NOMO-1 (cell line): ENCODE results near the gene LRIG1.
A peak's percentile ranks its signal among the peaks of the same experiment; 100 is the strongest.

Experiments
- DNase-seq, 2 experiments: peaks; one replicate each; lab custom pipeline; 2025; ENCODE audit not compliant: unreplicated experiment in 2 of 2; lab: John Stamatoyannopoulos, UW

Gene LRIG1

GRCh38 chr3:66490984-66491383, 9.8 kb downstream of the LRIG1 start:
- DNase-seq: no peak

GRCh38 chr3:66490214-66490613, 10.6 kb downstream of the LRIG1 start:
- DNase-seq: peak in 1 of 2 experiments; percentile 28

DNA sequence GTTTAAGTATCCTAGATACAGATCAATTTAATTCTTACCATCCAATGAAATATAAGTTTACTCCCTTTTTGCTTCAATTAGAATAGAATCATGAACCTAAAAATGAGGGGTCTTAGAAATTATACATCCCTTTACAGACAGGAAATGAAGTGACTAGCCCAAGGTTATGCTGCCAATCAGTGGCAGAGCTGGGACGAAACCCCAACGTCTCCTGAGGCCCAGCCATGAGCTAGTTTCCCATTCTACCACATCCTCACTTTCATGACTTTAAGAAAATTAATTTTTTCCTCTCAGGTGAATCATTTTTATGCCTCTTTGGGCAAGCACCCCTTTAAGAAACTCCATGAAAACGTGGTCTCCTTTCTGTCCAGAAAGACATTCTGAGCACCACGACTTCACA, 11.2 kb downstream of the LRIG1 start:
- no peak for DNase-seq

- DNase-seq: no peak
These were observed 11.7 kb downstream of the LRIG1 start for GRCh38 chr3:66489115-66489514.

GRCh38 chr3:66488492-66488891, 12.3 kb downstream of the LRIG1 start:
- peak in 1 of 2 experiments; percentile 5 for DNase-seq

DNA sequence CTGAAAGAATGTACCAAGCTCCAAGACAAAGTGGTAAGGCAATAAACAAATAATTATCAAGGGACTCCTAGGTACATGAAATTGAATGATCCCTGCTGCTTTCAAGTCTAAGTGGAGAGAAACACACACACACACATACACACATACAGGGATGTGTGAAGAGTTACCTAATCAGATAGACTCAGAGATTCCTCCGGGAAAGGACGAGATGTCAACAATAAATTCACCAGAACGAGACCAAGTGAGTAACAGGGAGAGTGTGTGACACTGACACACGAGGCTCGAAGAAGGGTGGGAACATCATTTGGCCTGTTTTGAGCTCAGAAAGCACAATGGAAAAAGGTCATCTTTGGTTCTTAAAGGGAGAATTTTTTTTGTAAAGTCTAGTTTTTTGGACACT, 13.4 kb downstream of the LRIG1 start:
- DNase-seq: no peak

DNA sequence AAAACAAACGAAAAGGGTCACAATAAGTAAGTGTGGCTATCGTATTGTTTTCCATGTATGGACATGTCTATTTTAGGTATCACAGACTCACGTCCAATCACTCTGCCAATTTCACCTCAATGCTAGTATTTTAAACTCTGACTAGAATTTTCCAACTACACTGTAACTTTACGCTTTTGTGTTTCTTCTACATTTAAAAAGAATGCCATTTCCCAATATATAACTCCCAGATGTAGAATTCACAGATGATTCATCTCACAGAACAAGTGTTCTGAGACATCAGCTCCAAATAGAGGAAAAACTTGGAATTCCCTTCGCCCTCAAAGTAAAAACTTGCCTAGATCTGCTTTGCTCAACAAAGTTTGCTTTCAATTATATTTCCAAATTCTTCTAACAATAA, 14.2 kb downstream of the LRIG1 start:
- no peak for DNase-seq

- DNase-seq: no peak
These were observed 14.6 kb downstream of the LRIG1 start for GRCh38 chr3:66486202-66486601.

- DNase-seq: no peak
These were observed 15.4 kb downstream of the LRIG1 start for GRCh38 chr3:66485291-66485968.

DNA sequence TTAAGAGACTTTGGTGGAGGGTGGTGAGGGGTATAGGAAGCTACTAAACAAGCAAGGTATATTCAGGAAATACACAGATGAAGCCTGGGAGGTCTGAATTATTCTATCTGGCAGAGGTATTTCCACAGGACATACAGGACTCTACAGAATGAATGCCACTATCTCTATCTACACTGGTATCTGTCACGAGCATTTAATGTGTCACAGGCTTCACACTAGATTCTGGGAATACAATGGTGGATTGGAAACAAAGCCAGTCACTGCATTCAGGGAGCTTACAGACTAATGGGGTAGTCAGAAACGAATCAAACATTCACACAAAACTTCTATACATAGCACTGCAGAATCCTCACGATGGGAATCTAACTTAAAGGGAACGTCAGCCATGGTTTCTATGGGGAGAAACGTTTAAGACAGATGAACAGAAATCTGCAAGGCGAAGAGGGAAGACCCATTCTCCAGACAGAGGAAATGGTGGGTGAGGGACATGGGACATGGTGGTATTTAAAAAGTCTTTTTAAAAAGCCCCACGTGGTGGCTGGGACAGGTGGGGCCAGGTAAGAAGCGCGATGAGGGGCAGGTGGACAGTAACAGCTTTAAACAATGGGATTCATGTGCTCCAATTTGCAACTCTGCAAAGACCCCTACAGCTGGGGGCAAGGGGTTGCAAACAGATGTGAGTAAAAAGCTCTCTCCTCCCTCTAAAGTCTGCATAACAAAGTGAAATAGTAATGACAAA, 16.5 kb downstream of the LRIG1 start:
- no peak for DNase-seq

- DNase-seq: no peak
These were observed 17.4 kb downstream of the LRIG1 start for GRCh38 chr3:66483409-66483906.

- DNase-seq: no peak
These were observed 17.8 kb downstream of the LRIG1 start for GRCh38 chr3:66483006-66483405.

- no peak for DNase-seq
These were observed 18.8 kb downstream of the LRIG1 start for GRCh38 chr3:66482018-66482404.

DNA sequence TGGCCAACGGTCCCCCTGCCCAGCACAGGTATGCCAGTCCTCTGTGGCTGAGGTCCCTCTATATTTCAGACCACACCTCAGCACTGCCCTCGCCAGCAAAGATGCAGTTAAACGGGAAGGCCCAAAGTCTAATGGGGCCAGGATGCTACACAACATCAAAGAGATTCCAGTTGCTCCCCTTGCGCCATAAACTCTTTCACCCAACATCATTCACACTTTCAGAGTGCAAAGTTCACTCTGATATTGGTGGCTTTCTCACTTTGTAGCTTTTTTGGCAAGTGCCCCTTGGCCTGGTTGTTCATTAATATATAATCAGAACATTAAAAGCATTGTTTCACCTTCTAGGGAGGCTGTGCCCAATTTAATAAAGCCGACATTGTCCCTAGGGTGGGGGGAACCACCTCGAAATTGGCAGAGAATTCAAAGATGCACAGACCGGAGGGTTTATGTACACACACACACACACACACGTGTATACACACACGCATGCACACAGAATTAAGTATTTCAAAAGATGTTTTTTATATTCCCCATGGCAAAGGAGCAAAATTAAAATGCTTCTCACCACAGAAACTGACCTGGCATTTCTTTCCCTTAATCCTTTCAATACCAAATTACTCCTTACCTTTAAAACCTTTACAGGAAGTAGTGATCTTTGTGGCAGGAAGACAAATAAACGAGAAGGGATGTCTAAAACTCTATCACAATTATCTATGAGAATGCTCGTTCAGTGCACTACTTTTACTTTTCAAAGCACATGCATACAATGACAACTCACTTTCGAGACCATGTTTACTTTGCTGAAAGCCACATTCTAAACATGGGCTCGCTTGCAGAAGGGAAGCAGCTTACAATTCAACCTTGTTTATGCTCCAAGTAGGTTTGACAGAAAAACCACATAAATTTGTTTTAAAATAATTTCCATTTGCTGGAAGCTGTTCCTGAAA, 19.5 kb downstream of the LRIG1 start:
- DNase-seq: peak in 1 of 2 experiments; percentile 11

GRCh38 chr3:66480666-66481065, 20.2 kb downstream of the LRIG1 start:
- peak in 1 of 2 experiments; percentile 30 for DNase-seq

DNA sequence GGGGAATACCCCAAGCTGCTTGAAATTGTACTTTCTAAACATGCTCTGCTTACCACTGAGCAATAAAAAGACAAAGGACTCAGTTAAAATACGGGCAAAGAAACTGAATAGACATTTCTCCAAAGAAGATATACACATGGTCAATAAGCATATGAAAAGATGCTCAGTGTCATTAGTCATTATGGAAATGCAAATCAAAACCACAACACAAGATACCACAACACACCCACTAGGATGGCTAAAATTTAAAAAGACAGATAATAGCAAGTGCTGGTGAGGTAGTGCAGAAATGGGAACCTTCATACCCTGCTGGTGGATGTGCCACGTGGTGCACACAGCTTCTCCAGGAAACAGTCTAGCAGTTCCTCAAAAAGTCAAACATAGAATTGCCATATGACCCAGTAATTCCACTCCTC, 21.3 kb downstream of the LRIG1 start:
- no peak for DNase-seq

DNA sequence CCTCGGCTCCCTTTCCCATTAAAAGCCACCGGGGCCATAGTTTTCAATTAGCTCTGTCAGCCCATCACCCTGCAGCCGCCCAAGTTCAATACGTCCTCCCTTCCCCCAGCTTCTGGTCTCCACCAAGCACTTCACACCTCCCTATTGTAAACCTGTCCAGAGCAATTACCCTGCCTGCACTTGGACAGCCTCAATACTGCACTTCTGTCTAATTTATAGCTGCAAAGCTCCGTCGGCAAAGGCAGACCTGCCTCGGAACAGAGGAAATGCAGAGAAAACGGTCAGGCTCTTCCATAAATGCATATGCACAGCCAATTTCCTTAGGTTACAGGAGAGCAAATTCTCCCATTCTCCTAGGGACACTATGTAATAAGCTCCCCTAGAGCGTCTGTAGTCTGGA, 21.9 kb downstream of the LRIG1 start:
- DNase-seq: no peak

- no peak for DNase-seq
These were observed 23.0 kb downstream of the LRIG1 start for GRCh38 chr3:66477856-66478255.

- no peak for DNase-seq
These were observed 23.9 kb downstream of the LRIG1 start for GRCh38 chr3:66476852-66477381.

GRCh38 chr3:66475386-66476020, 25.3 kb downstream of the LRIG1 start:
- no peak for DNase-seq
